Activated CD4-positive, CD25-positive, alpha-beta regulatory T cell treated with anti-CD3 and anti-CD28 coated beads, Interleukin-2, amount 50 U/mL, for 72 hours (primary cell): Measurements from ENCODE around the gene VIL1.

Experiments
- DNase-seq: peaks from one replicate; pipeline ENCODE4 v3.0.0; 2021

Gene VIL1

DNA sequence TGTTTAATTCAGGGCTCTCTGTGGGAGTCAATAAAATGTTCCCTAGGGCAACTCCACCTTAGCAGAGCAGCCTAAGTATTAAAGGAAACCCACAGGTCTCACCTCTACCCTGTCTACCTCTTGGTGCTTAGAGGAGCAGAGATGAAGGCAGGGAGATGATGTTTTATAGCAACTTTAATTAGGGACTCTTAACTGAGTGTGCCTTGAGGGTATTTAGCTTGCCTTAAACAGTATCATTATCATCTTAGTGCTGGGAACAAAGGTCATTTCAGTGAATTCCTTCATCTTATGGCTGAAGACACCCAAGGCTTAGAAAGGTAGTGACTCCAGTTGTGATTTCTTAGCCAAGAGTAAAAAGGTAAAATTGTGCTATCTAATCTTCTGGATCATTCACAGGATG, 26.7 kb downstream of the VIL1 start:
- no peak for DNase-seq

DNA sequence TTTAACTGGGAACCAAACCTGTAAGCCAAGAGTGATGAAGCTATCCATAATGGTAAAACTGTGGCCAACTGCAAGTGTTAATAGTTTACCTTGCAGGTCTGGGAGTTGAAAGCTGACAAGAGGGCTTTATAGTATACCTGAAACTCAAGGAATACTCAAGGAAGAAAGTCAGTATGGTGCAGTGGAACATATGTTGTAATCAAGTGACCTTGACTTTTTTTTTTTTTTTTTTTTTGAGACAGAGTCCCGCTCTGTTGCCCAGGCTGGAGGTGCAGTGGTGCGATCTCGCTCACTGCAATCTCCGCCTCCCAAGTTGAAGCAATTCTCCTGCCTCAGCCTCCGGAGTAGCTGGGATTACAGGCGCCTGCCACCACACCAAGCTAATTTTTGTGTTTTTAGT, 27.6 kb downstream of the VIL1 start:
- no peak for DNase-seq

DNA sequence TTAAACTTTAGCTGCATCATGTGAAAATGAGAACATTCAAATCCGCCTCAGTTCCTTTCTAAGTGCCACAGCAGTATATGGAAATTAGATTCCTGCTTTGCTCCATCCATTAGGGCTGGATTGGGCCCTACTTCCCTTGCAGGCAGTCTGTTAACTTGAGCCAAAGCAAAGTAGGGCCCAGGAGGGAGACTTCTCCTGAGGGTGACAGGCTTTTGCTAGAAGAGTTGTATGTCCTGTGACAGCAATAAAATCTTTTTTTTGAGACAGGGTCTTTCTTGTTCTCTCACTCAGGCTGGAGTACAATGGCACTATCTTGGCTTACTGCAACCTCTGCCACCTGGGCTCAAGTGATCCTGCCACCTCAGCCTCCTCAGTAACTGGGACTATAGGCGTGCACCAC, 28.1 kb downstream of the VIL1 start:
- DNase-seq, result no peak

DNA sequence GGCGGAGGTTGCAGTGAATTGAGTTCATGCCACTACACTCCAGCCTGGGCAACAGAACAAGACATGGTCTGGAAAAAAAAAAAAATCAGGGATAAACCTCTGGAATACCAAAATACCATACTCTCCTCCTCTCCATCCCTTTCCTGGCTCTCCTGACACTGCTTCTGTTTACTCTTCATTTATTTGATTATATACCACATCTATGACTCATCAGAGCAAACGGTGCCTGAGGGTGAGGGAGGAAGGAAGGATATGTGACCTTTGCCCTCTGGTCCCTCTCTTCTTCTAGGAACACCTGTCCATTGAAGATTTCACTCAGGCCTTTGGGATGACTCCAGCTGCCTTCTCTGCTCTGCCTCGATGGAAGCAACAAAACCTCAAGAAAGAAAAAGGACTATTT, 30.0 kb downstream of the VIL1 start:
- DNase-seq, result no peak

DNA sequence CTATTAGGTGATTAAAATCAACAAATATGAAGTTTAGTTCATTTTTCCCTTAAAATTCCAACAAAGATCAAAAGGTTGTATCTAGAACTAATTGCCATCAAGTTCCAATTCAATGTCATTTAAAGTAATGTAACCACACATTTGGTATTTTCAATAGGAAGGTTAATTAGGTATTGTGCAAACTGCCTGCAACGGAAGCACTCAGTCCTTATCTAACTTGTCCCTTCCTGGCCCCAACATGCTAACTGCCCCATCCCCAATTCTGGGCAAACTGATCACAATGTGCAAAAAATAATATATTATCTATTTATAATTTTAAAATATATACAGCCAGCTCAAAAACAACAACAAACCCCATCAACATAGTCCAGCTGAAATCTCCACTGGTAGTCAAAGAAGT, 33.2 kb downstream of the VIL1 start:
- no peak for DNase-seq

DNA sequence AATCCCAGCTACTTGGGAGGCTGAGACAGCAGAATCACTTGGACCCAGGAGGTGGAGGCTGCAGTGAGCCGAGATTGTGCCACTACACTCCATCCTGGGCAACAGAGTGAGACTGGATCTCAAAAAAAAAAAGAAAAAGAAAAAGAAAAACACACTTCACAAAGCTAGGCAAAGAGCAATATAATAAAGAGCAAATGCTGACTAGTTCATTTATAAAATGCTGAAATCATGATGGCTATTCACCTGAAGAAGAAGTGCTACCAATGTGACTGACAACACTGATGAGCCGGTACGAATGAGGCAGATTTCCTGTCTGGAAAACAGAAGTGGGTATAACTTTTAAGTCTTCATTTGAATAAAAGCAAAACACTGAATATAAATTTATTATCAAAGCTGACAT, 37.9 kb downstream of the VIL1 start:
- no peak for DNase-seq

DNA sequence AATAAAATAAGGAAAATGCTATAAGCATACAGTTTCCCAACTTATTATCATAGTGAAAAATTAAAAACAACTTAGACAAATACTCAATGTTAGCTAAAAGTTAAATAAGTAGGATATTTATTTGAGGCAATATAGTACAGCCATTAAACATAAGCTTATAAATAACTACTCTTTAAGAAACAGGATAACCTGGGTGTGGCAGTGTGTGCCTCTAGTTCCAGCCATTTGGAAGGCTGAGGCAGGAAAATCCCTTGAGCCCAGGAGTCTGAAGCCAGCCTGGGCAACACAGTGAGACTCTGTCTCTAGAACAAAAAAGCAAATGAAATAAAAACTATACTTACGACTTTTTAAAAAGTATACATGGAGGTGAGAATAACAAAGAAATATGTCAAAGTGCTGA, 39.7 kb downstream of the VIL1 start:
- DNase-seq, result no peak

DNA sequence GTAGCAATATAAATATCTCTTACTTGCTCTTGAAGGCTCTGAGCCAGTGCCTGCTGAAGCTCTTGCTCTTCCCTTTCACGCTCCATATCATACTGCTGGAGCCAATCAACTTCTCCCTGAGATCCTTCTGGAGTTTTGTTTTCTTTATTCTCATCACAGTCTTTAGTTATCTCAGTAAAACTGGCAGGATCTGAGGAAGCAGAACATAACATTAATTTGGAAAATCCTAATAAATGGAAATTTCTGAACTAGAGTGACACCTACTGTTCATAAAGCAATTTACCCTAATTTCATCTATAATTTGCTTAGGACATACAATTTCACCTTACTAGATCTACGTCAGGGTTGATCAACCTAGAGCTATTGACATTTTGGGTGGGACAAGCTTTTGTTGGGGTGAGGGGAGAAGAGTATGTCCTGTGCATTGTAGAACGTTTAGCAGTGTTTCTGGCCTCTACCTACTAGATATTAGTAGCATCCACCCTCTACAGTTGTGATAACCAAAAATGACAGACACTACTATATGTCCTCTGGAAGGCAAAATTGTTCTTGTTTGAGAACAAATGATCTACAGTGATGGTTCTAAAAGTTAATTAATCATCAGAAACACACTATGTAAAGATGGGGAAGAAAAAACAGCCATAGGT, 47.2 kb downstream of the VIL1 start:
- DNase-seq, result no peak

DNA sequence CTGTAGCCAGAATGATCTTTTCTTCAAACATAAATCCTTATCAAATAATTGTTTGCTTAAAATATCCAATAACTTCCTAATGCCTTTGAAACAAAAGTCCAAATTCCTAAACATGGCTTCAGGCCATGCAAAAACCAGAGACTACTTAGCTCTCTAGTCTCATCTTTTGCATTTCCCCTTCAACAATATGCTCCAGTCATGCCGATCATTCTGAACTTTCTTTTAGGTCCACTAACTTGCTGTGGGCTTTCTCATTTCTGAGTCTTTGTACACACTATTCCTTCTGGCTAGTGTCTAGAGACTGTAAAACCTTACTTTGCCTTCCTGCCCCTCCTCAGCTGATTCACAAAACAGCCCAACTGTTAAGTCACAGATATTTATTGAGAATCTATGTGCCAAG, 51.5 kb downstream of the VIL1 start:
- DNase-seq, result no peak

DNA sequence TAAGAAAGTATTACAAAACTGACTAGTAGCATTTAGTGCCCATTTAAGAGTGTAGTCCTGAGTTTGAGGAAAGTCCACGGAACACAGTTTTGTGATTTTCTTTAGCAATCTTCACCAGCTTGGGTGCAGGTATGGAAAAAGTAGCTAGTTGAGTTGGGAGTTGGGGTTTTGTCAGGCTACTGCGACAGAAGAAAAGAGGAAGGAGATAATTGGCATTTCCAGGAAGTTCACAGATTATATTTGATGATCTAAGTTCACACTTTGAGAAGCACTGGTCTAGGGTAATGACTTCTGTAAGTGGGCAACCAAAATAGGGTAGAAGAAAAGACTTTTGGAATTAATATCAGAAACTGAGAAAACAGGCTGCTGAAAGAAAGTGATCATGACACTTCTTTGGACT, 52.1 kb downstream of the VIL1 start:
- no peak for DNase-seq

DNA sequence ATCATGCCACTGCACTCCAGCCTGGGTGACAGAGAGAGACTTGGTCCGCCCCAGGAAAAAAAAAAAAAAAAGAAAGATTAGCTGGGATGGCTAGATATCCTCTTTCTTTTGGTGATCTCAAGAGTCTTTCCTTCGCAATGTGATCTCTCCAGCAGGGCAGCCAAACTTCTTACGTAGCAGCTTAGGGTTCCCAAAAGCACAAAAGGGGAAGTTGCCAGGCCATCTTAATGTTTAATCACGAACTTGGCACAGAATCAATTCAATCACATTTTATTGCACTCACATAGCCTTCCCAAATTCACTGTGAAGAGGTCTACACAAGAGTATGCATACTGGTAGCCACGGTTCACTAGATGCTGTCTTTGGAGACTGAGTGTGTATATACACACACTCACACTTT, 53.1 kb downstream of the VIL1 start:
- no peak for DNase-seq

DNA sequence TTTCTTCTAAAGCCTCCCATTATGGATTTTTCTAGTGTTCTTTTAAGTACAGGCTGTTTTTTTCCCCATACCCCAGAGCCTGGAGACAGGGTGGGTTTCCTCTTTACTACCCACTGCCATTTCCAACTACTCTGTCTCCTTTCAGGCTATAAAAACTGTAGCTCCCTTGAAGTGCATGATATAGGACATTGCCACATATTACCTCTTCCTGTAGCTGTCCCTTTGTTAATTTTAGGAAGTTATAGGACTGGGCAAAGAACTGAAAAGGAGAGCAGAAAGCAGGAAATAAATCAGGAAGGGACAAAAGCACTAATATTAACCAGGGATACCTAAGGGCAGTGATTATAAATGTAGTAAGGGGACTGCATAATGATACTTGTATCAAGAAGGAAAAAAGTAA, 54.1 kb downstream of the VIL1 start:
- no peak for DNase-seq

DNA sequence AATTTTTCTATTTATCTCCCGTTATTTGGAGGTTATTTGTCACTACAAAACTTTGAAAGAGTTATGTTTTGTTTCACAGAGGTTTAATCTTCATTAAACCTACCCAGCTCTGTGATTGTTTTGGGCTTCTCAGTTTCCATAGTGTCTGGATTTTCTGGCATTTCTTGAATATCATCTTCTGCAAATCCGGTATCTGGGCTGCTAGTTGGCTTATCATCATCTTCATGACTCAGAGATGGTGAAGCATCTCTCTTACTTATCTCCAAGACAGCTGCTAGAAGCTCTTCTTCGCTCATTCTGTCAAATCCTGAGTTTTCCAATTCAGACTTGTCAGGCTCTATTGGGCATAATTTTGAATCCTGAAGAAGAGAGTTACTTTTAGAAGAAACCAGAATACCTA, 55.6 kb downstream of the VIL1 start:
- no peak for DNase-seq

DNA sequence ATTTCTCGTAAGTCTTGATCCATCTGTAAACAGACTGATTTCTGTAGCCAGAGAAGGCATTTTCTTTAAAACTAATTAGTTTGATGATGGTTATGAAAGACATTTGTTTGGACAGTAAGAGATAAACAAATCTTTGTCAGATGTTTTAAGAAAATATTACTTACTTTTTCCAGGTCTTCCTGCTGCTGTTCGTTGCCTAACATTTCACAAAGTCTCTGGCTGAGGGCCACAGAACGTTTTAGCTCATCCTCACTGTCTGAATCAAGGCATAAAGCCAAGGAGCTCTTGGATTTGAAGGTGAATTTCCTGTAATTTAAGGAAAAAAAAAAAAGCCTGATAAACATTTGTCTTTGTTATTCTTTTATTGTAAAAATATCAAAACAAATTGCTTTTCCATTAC, 57.8 kb downstream of the VIL1 start:
- no peak for DNase-seq

DNA sequence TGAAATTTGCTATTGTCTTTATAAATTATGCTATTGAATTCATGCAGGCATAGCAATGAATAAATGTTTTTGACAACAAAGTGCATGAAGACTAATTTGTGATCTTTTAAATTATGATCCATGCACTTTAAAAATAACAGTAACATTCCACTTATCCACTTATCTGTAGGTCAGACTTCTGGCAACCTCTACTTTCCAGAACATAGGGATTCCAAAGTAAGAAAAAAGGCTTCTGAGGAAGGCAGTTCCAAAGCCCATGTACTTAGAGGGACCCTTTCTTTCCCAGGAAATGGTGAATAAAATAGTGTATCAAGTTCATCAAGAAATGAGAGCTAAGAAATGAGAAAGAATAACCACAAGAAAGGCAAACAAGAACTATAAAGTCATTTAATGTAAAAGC, 58.3 kb downstream of the VIL1 start:
- DNase-seq, result no peak

DNA sequence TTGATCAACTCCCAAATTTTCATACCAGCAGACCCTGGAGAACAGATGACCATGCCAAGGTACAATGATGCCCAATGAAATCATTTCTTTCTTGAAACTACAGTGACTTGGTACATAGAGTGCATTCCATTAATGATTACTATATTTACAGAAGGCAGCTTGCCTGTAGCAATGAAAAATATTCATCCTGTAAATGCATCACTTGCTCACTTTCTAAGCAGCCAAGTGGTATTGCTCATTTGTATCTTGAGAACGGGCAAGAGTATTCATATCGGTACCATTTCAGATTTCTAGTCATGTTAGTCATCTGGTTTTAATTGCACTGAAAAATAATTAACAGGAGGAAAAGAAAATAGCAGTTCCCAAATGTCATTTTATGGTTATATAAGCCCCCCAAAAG, 59.6 kb downstream of the VIL1 start:
- no peak for DNase-seq

DNA sequence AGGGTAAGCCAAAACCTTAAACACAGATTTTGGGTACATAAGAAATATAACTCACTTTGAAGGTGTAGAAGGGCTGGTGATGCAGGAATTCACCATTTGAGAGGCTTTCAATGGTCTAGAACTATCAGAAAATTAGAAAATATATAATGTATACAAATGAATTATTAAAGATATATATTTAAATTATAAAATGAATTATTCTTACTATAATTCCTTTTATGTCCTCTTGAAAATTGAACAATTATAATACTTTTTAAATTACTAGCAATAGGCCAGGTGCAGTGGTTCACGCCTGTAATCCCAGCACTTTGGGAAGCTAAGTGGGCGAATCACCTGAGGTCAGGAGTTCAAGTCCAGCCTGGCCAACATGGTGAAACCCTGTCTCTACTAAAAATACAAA, 60.7 kb downstream of the VIL1 start:
- DNase-seq, result no peak

DNA sequence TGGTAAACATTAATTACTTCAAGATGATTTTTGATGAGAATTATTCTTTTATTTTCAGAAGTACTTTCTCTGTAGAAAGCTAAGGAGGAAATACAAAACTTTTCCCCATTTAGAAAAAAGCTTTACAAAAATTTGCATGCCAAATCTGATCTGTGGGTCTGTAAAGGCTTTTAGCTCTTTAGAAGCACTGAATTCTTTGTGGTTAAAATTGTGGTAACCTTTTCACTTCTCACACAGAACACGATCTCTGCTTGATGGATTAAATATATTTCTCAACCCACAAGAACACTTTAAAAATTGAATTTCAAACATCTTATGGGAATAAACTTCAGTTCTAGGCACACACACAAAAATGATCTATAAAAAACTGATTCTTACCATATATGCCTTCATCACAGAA, 63.7 kb downstream of the VIL1 start:
- DNase-seq, result no peak

DNA sequence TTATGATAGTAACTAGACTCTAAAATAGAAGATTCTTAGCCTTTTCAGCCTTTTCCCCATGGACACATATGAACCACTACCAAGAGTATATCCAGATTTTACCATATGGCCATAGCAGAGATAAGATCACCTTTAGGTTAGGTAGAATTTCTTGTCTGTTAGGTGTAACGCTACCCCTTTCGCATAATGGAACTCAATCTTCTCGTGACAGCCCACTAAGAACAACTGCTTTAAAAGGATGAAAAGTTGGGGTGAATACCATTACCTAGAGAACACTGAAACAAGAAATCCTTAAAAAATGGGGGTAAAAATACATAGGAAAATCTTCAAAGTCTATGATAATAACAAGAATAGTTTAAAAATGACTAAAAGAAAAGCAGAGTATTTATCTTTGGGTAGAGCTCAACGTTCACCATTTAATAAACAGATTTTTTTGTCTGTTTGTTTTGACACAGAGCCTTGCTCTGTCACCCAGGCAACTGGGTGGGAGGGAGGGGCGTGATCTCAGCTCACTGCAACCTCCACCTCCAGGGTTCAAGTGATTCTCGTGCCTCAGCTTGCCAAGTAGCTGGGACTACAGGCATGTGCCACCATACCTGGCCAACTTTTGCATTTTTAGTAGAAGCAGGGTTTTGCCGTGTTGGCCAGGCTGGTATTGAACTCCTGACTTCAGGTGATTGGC, 67.2 kb downstream of the VIL1 start:
- DNase-seq, result no peak

DNA sequence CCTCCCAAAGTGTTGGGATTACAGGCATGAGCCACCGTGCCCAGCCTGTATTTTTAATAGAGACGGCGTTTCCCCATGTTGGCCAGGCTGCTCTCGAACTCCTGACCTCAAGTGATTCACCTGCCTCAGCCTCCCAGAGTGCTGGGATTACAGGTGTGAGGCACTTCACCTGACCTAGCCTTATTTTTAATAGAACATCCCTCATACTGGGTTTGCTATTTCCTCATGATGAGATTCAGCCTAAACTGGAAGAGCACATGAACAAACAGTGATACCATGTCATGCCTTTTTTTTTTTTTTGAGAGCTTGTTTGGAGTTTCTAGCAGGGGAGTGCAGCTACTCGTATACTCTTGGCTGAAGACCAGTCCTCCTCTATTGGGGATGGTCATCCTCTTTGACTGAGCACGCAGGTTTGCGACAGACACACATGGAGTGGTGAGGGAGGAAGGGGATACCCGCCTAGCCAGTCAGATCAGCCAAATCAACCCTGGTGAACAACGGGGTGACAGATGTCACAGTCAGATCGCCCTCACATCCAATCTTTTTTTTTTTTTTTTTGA, 81.7 kb downstream of the VIL1 start:
- no peak for DNase-seq

DNA sequence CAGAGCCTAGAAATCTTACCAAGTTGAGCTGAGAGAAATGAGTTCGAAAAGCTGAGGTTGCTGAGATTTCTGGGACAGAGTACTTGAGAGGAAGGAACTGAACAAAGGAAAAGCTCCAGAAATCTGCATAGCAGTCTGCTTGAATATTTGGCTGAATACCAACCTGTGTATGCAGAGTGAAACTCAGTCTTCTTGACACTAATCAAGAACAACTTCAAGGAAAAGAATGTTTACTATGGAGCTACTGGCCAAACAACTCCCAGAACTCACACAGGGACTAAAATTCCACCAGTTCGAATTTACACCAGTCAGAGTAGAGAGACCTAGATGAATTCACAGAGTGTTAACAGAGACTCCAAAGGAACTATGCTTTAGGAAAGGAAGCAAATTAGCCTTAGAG, 82.7 kb downstream of the VIL1 start:
- DNase-seq, result no peak
